Activated CD8-positive, alpha-beta memory T cell treated with anti-CD3 and anti-CD28 coated beads, Interleukin-2, amount 10 ng/mL, durations not matched to agents 7 days and 5 days (primary cell): ENCODE measurements around the gene AP1S1. TPM values are rescaled to one million over a fixed set of nuclear protein-coding genes. Genes with fewer than 3 reads are reported as not detected.
"Not testable (repeated sequence)": the region's sequence is repeated elsewhere in the genome, so short reads cannot be mapped to it uniquely, and the experiment has no call there.

Experiments
- ATAC-seq: fragments of 150-1000 bp; cut with Tn5 transposase; one replicate; pipeline ENCODE4 v1.10.0; 2021; ENCODE audit warnings: moderate library complexity
- CTCF ChIA-PET: fragments of 350-600 bp; sonication (Branson Sonifier 250); formaldehyde crosslinking; loops from one replicate; lab custom pipeline; 2021; ENCODE audit warnings: antibody characterized with exemption; lab: Charles Lee
- DNase-seq: peaks from one replicate; pipeline ENCODE4 v3.0.0-alpha.2; 2020
- H3K27ac Mint-ChIP-seq: one replicate; pipeline ENCODE4 v1.8.0; 2021; ENCODE audit warnings: mild to moderate bottlenecking, mixed read lengths
- H3K27me3 Mint-ChIP-seq: one replicate; pipeline ENCODE4 v1.8.0; 2021; ENCODE audit warnings: mixed read lengths
- H3K36me3 Mint-ChIP-seq: one replicate; pipeline ENCODE4 v1.8.0; 2021; ENCODE audit warnings: mild to moderate bottlenecking, mixed read lengths
- H3K4me1 Mint-ChIP-seq: one replicate; pipeline ENCODE4 v1.8.0; 2021; ENCODE audit warnings: mixed read lengths
- H3K4me3 Mint-ChIP-seq: one replicate; pipeline ENCODE4 v1.8.0; 2021; ENCODE audit warnings: mild to moderate bottlenecking, moderate library complexity, mixed read lengths
- H3K9me3 Mint-ChIP-seq: one replicate; pipeline ENCODE4 v1.8.0; 2022; ENCODE audit warnings: low read depth, mixed read lengths
- total RNA-seq, 2 experiments: library from RNA; stranded (reverse); gene quantifications; one replicate each; pipeline ENCODE4 v1.2.3, GENCODE V29; 2021

Gene AP1S1
- total RNA-seq, 2 experiments from 2014 or later = 49.9 to 51.7 TPM

DNA sequence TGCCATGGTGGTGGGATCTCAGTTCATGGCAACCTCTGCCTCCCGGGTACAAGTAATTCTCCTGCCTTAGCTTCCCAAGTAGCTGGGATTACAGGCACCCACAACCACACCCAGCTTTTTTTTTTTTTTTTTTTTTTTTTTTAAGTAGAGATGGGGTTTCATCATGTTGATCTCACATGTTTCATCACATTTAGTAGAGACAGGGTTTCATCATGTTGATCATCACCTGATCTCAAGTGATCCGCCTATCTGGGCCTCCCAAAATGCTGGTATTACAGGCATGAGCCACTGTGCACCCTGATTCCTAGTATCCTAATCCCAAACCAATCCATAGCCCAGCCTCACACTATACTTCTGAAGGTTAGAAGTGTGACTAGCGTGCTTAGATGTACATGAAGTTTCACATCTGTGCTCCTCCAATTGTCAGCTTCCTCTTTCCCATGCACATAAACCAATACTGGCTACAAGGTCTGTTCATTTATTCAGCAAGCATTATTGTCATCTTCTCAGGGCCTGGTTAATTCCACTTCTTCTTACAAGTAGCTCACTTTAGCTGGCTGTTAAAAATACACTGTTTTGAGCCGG is 32.7 kb downstream of the AP1S1 start:
- ATAC-seq = no peak
- Mint-ChIP-seq H3K36me3 (no peaks in the 10 kb centered on the region), H3K9me3 (no peaks in the 10 kb centered on the region), H3K4me3 (no peak overlapping the region), H3K27ac (no peak overlapping the region), H3K27me3 (peaks cover 22% of the 10 kb centered on the region), H3K4me1 (peaks cover 3% of the 10 kb centered on the region)
- no peak for DNase-seq
- CTCF ChIA-PET = interaction anchor here (0.6 to 2.0 kb wide), 5 partner anchors 13 to 1028 kb away, joined by 3 to 6 read pairs (median 3); partner anchors contain the start of gene TRAPPC14

DNA sequence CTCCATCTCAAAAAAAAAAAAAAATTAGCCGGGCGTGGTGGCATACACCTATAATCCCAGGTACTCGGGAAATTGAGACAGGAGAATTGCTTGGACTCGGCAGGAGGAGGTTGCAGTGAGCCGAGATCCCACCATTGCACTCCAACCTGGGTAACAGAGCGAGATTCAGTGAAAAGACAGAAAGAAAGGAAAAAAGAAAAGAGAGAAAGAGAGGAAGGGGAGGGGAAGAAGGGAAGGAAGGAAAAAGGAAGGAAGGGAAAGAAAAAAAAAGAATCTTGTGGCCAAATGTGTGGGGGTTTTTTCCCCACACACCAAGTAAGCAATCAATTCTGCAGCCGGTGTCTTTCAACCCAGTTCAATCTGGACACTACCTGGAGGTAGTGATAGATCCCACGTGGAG is 34.8 kb downstream of the AP1S1 start:
- DNase-seq = no peak
- no peak overlapping the region for H3K4me3 Mint-ChIP-seq
- no peaks in the 10 kb centered on the region for H3K36me3 Mint-ChIP-seq
- H3K27me3 Mint-ChIP-seq = peaks cover 13% of the 10 kb centered on the region
- ATAC-seq = no peak
- no peak overlapping the region for H3K27ac Mint-ChIP-seq
- no peaks in the 10 kb centered on the region for H3K9me3 Mint-ChIP-seq
- CTCF ChIA-PET = interaction anchor here (6.5 kb wide), 1 partner anchor 45 kb away, joined by 111 read pairs; no protein-coding TSS in a partner anchor
- peaks cover 2% of the 10 kb centered on the region for H3K4me1 Mint-ChIP-seq

DNA sequence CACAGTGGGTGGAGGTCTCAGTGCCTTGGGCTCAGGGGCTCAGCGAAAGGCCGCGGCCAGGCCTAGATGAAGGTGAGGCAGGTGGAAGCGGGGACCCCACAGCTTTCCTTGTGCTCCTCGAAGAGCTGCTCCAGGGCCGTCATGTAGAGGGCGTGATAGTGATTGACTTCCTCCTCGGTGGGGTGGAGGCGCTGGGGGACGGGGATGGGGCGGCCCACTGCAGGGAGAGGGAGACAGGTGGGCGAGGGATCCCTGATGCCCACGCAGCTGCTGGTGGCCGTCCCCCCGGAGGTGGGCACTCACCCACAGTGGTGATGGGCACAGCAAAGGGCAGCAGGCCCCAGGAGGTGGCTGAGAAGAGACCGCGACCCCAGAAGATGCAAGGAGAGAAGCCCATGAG is 41.6 kb downstream of the AP1S1 start:
- DNase-seq (no peak), ATAC-seq (no peak)
- H3K4me1 Mint-ChIP-seq = peaks cover 4% of the 10 kb centered on the region
- no peaks in the 10 kb centered on the region for H3K36me3 Mint-ChIP-seq
- CTCF ChIA-PET = interaction anchor here (0.7 to 6.5 kb wide), 3 partner anchors 52 to 99 kb away, joined by 5 to 111 read pairs (median 8); no protein-coding TSS in a partner anchor
- H3K9me3 Mint-ChIP-seq = no peaks in the 10 kb centered on the region
- H3K27ac Mint-ChIP-seq = no peak overlapping the region
- no peak overlapping the region for H3K4me3 Mint-ChIP-seq
- peaks cover 13% of the 10 kb centered on the region for H3K27me3 Mint-ChIP-seq

DNA sequence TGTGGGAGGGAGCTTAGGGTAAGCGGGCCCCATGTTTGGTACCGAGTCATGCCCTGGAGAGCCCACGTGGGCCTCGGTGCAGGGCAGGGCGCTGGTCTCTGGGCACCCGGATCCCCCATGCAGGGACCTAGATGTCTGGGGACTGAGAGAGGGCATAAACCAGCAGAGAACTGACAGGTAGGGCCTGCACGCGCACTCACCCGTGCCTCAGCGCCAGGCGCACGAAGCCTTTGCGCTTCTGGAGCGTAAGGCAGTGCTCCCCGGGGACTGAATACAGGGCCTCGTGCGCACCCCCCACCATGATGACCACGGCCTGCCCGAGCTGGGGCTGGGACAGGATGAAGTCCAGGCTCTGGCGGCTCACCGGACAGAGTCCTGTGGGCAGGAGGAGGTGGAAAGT is 43.7 kb downstream of the AP1S1 start:
- ATAC-seq = no peak
- Mint-ChIP-seq H3K27ac (no peak overlapping the region), H3K36me3 (no peaks in the 10 kb centered on the region), H3K9me3 (no peaks in the 10 kb centered on the region), H3K27me3 (peaks cover 33% of the 10 kb centered on the region), H3K4me1 (peaks cover 4% of the 10 kb centered on the region), H3K4me3 (no peak overlapping the region)
- DNase-seq = no peak
- CTCF ChIA-PET = no interaction called here

DNA sequence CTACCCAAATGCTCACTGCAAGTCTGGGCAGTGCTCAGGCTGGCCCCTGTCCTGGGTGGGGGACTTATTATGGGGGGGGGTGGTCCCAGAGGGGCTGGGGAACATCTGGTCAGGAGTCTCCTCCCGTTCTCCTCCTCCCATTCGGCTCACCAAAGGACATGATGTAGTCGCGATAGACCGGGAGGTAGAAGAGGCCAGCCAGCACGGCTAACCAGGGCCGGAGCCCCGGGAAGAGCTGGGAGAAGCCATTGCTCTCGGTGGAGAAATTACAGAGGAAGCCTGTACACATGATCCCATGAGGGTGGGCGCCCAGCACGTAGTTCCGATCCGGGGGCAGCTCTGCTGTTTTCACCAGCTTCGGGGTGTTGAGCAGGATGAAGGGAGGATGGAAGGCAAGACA is 44.2 kb downstream of the AP1S1 start:
- CTCF ChIA-PET = no interaction called here
- no peak for DNase-seq
- no peak for ATAC-seq

DNA sequence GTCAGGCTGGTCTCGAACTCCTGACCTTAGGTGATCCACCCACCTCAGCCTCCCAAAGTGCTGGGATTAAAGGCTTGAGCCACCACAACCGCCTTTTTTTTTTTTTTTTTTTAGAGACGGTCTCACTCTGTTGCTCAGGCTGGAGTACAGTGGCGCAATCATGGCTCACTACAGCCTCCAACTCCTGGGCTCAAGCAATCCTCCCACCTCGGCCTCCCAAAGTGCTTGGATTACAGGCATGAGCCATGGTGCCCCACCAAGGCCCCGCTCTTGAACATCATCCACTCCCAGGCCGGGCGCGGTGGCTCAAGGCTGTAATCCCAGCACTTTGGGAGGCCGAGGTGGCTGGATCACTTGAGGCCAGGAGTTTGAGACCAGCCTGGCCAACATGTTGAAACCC is 45.2 kb downstream of the AP1S1 start:
- H3K36me3 Mint-ChIP-seq, H3K9me3 Mint-ChIP-seq, H3K27ac Mint-ChIP-seq, DNase-seq, H3K4me1 Mint-ChIP-seq, H3K4me3 Mint-ChIP-seq, ATAC-seq, CTCF ChIA-PET: not testable (repeated sequence)
- H3K27me3 Mint-ChIP-seq = peaks cover 42% of the 10 kb centered on the region

More for the DNA sequence above, 44.2 kb downstream of the AP1S1 start:
- H3K27ac Mint-ChIP-seq = no peak overlapping the region
- H3K36me3 Mint-ChIP-seq = no peaks in the 10 kb centered on the region
- H3K9me3 Mint-ChIP-seq = no peaks in the 10 kb centered on the region
- H3K4me1 Mint-ChIP-seq = peaks cover 4% of the 10 kb centered on the region
- no peak overlapping the region for H3K4me3 Mint-ChIP-seq
- peaks cover 36% of the 10 kb centered on the region for H3K27me3 Mint-ChIP-seq

DNA sequence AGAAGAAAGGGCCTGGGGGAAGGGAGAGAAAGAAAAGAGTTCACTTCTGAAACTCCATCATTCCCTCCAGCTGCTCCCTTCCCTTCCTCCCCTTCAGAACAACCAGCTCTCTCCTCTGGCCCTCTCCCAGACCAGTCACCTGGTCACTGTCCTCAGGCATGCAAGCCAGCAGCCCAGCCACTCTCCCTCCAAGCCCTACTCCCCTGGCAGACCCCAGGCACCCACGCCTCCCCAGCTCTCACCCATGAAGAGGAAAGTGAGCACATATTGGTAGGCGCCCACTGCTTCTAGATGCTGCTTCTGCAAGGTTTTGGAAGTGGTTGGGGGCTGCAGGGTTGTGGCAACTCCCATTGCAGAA is 46.2 kb downstream of the AP1S1 start:
- H3K27ac Mint-ChIP-seq = no peak overlapping the region
- H3K9me3 Mint-ChIP-seq = no peaks in the 10 kb centered on the region
- CTCF ChIA-PET = interaction anchor here (0.7 to 1.5 kb wide), 3 partner anchors 17 to 97 kb away, joined by 3 to 4 read pairs (median 3); partner anchors contain the start of genes PLOD3 and ZNHIT1
- no peak overlapping the region for H3K4me3 Mint-ChIP-seq
- peaks cover 4% of the 10 kb centered on the region for H3K4me1 Mint-ChIP-seq
- ATAC-seq = no peak
- DNase-seq = no peak
- H3K36me3 Mint-ChIP-seq = no peaks in the 10 kb centered on the region
- H3K27me3 Mint-ChIP-seq = peaks cover 42% of the 10 kb centered on the region

DNA sequence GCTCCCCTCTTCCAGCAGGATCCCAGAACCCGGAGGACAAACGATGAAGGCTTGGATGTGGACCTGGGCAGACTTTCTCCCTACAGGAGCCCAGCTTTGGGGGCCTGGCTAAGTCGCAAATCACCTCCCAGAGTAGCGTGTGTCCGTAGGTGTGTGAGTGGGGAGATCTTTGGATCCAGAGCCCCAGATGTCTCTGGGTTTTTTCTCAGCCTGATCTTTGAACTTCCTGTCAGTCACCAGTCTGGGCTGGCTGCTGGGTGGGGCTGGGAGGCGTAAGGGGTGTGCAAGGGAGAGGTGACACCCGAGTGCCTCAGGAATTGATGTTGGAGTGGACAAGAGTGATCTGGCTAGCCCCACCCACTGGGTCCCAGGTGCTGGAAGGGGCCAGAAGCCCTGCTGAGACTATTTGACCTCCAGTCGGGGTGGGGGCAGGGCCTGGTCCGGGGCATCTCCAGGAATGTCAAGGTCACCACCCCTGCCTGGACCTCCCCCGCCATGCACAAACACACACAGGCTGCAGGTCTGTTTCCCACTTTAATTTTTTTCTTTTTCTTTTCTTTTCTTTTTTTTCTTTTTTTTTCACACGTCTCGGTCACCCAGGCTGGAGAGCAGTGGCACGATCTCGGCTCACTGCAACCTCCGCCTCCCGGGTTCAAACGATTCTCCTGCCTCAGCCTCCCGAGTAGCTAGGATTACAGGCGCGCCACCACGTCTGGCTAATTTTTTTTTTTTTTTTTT is 46.8 kb downstream of the AP1S1 start, which contains the start of gene MOGAT3:
TSS of gene MOGAT3 (minus strand) at position 175 of the 738 bp plus-strand sequence. CDS start 182 bp downstream, outside the sequence.
- Mint-ChIP-seq H3K27me3 (peaks cover 42% of the 10 kb centered on the region), H3K27ac (no peak within 1 kb of the TSS), H3K4me3 (no peak within 1 kb of the TSS), H3K9me3 (no peaks in the 10 kb centered on the region), H3K36me3 (no peaks in the 10 kb centered on the region), H3K4me1 (peaks cover 4% of the 10 kb centered on the region)
- CTCF ChIA-PET = interaction anchor here (0.9 to 3.5 kb wide), 3 partner anchors 8 to 57 kb away, joined by 3 to 18 read pairs (median 4); partner anchors contain the start of genes PLOD3 and ZNHIT1
- no peak for ATAC-seq
- no peak for DNase-seq

DNA sequence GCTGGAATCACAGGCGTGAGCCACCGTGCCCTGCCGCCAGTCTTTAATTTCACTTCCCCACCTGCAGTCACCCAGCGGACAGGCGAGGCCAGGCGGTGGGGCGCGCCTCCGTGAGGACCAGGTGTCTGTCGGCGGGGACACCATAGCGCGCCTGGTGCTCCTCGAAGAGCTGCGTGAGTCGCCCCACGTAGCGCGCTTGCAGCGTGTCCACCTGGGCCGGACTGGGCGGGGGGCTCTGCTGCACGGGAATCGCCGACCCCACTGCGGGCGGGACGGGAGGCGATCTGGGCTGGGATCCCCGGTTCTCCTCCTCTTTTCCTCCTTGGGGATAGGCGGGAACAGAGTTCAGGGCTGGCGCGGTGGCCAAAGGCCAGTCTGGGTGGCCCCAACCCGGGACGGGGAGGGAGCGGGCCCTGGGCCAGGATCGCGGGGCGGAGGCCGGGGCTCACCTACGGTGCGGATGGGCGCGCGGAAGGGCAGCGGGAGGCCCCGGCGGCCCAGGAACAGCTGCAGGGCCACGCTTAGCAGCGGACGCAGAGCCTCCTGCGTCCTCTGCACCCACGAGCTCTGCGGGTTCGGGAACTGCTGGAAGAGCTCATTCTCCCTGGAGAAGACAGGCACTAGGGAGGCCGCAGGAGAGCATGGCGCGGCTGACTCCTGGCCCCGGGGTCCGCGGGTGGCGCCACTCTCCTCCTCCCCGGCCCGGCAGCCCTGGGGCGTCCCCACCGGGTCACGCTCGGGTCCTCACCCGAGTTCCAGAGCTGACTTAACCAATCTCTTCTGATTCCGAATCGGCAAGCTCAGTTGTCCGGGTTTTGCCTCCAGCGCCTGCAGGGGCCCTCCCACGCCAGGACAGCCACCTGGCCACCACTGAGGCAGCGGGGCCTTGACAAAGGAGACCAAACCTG is 47.7 kb downstream of the AP1S1 start:
- no peak overlapping the region for H3K27ac Mint-ChIP-seq
- no peak for ATAC-seq

DNA sequence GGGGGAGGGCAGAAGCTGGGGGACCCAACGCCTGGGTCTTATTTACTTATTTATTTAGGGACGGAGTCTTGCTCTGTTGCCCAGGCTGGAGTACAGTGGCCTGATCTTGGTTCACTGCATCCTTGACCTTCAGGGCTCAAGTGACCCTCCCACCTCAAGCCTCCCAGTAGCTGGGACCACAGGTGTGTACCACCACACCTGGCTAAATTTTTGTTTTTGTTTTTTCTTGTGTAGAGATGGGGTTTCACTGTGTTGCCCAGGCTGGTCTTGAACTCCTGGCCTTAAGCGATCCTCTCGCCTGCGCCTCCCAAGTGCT is 48.3 kb downstream of the AP1S1 start:
- Mint-ChIP-seq H3K4me3 (no peak overlapping the region), H3K4me1 (peaks cover 4% of the 10 kb centered on the region), H3K27me3 (peaks cover 42% of the 10 kb centered on the region), H3K9me3 (no peaks in the 10 kb centered on the region), H3K27ac (no peak overlapping the region), H3K36me3 (no peaks in the 10 kb centered on the region)
- no peak for ATAC-seq
- DNase-seq = no peak
- CTCF ChIA-PET = interaction anchor here (0.7 to 3.5 kb wide), 4 partner anchors 10 to 42 kb away, joined by 3 to 18 read pairs (median 3); partner anchors contain the start of gene FIS1

More for the DNA sequence above, 47.7 kb downstream of the AP1S1 start:
- Mint-ChIP-seq H3K4me3 (no peak overlapping the region), H3K9me3 (no peaks in the 10 kb centered on the region), H3K4me1 (peaks cover 4% of the 10 kb centered on the region), H3K27me3 (peaks cover 42% of the 10 kb centered on the region), H3K36me3 (no peaks in the 10 kb centered on the region)
- CTCF ChIA-PET = interaction anchor here (0.7 to 3.5 kb wide), 5 partner anchors 9 to 43 kb away, joined by 3 to 18 read pairs (median 3); partner anchors contain the start of genes FIS1, PLOD3 and ZNHIT1
- no peak for DNase-seq

DNA sequence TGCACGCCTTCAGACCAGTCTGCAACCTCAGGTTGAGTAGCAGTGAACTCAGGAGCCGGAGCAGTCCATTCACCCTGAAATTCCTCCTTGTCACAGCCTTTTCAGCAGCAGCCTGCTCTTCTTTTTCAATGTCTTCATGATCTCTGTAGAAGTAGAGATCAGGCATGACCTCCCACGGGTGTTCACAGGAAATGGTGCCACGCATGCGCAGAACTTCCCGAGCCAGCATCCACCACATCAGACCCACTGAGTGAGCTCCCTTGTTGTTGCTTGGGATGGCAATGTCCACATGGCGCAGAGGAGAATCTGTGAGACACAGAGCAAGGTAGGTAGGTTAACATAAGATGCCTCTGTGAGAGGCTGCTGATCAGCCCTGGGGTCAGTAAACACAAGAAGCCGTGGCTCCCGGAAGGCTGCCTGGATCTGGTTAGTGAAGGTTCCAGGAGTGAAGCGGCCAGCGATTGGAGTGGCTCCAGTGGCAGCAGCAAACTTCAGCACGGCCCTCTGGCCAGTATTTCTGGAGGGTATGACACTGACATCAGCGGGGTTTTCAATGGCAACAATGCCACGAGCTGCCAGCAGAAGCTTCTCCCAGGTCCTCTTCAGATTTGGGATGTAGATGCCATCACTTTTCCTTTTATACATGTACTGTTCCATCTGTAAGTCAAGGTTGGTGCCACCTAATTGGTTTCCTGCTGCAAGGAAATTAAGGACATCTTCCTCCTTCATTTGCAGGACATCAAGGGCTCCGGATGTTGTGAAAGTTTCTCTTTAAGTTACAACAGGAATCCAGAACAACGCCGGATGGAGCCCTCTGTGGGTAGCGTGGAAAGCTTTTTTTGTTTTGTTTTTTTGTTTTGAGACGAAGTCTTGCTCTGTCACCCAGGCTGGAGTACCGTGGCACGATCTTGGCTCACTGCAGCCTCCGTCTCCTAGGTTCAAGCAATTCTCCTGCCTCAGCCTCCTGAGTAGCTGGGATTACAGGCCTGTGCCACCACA is 49.8 kb downstream of the AP1S1 start:
- H3K4me1 Mint-ChIP-seq, H3K36me3 Mint-ChIP-seq, H3K27ac Mint-ChIP-seq, DNase-seq, ATAC-seq, H3K4me3 Mint-ChIP-seq, H3K9me3 Mint-ChIP-seq: not testable (repeated sequence)
- H3K27me3 Mint-ChIP-seq = peaks cover 39% of the 10 kb centered on the region
- CTCF ChIA-PET = interaction anchor here (1.0 to 3.5 kb wide), 4 partner anchors 11 to 79 kb away, joined by 4 to 18 read pairs (median 6); partner anchors contain the start of gene PLOD3
